ENCODE measurements around the gene PID1.

DNA sequence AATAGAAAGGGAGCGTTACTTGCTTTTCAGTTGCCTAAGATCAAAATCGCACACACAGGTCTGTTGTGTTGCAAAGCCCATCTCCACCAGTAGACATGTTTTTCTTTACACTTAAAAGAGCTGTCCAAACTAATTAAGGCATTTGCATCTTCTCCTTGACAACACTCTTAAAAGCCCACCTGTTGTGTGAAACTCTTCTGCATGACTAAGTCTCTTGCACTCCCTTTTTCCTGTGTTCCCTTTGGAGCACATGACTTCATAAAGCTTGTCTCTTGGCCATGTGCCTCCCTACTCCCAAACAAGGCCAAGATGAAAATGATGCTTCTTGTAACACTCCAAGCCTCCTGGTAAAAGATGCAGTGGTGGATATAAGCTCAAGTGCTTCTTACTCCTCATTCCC, 26.1 kb downstream of the PID1 start:
- TF ChIP-seq, protein P1, sequence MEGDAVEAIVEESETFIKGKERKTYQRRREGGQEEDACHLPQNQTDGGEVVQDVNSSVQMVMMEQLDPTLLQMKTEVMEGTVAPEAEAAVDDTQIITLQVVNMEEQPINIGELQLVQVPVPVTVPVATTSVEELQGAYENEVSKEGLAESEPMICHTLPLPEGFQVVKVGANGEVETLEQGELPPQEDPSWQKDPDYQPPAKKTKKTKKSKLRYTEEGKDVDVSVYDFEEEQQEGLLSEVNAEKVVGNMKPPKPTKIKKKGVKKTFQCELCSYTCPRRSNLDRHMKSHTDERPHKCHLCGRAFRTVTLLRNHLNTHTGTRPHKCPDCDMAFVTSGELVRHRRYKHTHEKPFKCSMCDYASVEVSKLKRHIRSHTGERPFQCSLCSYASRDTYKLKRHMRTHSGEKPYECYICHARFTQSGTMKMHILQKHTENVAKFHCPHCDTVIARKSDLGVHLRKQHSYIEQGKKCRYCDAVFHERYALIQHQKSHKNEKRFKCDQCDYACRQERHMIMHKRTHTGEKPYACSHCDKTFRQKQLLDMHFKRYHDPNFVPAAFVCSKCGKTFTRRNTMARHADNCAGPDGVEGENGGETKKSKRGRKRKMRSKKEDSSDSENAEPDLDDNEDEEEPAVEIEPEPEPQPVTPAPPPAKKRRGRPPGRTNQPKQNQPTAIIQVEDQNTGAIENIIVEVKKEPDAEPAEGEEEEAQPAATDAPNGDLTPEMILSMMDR (IDR thresholded peaks at IDR 0.05 in 2 of 3, conservative IDR thresholded peaks at IDR 0.05 in 1 of 3; ENCODE audit: borderline replicate concordance in 1 of 3, insufficient read depth in 1 of 3, low read depth in 2 of 3, low read length in 2 of 3), result no peak
- TF ChIP-seq, protein P2, sequence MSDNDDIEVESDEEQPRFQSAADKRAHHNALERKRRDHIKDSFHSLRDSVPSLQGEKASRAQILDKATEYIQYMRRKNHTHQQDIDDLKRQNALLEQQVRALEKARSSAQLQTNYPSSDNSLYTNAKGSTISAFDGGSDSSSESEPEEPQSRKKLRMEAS (IDR thresholded peaks at IDR 0.05), result no peak
- TF ChIP-seq YY1 (IDR thresholded peaks at IDR 0.05; ENCODE audit: extremely low read depth, insufficient replicate concordance, low read depth, low read length) (no peak), EZH2 (IDR thresholded peaks at IDR 0.05) (no peak), SP1 (IDR thresholded peaks at IDR 0.05; ENCODE audit: low read depth) (no peak), JUND (IDR thresholded peaks at IDR 0.05) (no peak), ZNF274 (IDR thresholded peaks at IDR 0.05; ENCODE audit: low read depth, low read length) (no peak), POLR2AphosphoS5 (IDR thresholded peaks at IDR 0.05; ENCODE audit: low read depth, low read length) (no peak), POLR2A (IDR thresholded peaks at IDR 0.05; ENCODE audit: borderline replicate concordance, extremely low read depth, insufficient read depth, insufficient read length) (no peak), RAD21 (IDR thresholded peaks at IDR 0.05; ENCODE audit: low read depth) (no peak)

Measured in HCT116 (cell line).